ENCODE results near the gene SLC26A1. TPM values are rescaled to one million over a fixed set of nuclear protein-coding genes. Genes with fewer than 3 reads are reported as not detected.

The SLC26A1 gene
- polyA plus RNA-seq, 1 donor from 2014 or later = 0.12 TPM

DNA sequence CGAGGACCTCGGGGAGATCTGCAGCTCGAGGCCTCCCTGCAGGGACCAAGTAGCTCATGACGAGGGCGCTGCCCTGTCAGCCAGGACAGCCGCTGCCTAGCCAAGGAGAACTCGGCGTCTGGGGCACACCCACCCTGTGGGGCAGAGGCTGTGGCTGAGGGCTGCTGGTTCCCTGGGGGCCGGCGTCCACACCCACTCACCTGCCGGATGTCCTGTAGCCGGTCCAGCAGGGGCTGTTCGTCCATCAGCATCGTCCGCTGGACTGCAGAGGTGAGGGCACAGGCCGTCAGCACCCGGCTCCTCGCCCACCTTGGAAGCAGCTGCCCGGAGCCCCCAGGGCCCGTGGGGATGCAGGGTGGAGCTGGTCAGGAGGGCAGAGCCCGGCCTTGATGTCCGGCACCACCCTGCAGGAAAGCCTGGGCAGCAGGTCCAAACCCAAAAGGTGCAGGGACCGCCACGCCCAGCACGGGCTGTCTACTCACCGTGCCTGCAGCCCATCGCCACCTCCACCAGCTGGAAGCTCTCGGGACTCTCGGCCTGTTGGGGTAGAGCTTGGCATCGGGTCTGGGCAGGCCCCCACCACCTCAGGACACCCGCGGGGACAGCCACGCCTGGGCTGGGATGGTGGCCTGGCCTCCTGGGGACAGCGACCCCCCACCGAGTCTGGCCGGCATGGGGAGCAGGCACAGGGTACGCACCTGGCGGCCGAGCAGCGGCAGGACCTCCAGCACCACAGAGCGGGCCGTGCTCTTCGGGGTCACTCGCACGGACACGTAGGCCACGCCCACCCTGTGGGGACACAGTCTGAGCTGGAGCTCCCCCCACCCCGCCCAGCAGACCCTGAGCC is 26.7 kb downstream of the SLC26A1 start:
- no peak for TF ChIP-seq CTCF (IDR thresholded peaks at IDR 0.05; ENCODE audit: poor library complexity, severe bottlenecking)
- no peak for TF ChIP-seq POLR2AphosphoS5 (IDR thresholded peaks at IDR 0.05)
- no peak for TF ChIP-seq TAF1 (IDR thresholded peaks at IDR 0.05; ENCODE audit: low read depth)
- TF ChIP-seq, protein P1, sequence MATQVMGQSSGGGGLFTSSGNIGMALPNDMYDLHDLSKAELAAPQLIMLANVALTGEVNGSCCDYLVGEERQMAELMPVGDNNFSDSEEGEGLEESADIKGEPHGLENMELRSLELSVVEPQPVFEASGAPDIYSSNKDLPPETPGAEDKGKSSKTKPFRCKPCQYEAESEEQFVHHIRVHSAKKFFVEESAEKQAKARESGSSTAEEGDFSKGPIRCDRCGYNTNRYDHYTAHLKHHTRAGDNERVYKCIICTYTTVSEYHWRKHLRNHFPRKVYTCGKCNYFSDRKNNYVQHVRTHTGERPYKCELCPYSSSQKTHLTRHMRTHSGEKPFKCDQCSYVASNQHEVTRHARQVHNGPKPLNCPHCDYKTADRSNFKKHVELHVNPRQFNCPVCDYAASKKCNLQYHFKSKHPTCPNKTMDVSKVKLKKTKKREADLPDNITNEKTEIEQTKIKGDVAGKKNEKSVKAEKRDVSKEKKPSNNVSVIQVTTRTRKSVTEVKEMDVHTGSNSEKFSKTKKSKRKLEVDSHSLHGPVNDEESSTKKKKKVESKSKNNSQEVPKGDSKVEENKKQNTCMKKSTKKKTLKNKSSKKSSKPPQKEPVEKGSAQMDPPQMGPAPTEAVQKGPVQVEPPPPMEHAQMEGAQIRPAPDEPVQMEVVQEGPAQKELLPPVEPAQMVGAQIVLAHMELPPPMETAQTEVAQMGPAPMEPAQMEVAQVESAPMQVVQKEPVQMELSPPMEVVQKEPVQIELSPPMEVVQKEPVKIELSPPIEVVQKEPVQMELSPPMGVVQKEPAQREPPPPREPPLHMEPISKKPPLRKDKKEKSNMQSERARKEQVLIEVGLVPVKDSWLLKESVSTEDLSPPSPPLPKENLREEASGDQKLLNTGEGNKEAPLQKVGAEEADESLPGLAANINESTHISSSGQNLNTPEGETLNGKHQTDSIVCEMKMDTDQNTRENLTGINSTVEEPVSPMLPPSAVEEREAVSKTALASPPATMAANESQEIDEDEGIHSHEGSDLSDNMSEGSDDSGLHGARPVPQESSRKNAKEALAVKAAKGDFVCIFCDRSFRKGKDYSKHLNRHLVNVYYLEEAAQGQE (IDR thresholded peaks at IDR 0.05; ENCODE audit: borderline replicate concordance) = no peak
- no peak for TF ChIP-seq EP300 (conservative IDR thresholded peaks at IDR 0.05; ENCODE audit: poor library complexity, severe bottlenecking)
- no peak for TF ChIP-seq EZH2 (IDR thresholded peaks at IDR 0.05; ENCODE audit: borderline replicate concordance, insufficient read depth, low read length, poor library complexity, severe bottlenecking)
- no peak for TF ChIP-seq MXI1 (conservative IDR thresholded peaks at IDR 0.05; ENCODE audit: poor library complexity, severe bottlenecking)
- no peak for TF ChIP-seq RAD21 (conservative IDR thresholded peaks at IDR 0.05)

DNA sequence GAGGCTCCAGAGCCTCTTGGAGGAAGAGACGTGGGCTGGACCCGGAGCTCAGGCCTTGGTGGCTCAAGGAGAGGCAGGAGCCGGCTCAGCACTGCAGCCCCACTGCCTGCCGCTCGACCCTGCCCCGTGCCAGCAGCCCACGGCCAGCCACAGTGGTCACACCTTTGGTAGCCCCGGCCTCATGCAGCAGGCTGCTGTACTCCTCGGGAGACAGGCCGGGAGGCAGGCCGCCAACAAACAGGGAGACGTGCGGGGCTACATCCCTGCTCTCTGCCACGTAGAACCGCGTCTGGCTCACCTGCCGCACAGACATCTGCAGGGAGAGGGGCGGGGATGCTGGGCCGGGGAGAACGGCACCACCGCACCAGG is 27.5 kb downstream of the SLC26A1 start:
- Histone ChIP-seq H3K27ac (ENCODE audit: low read length) (no peak overlapping the region), H2AFZ (ENCODE audit: low read depth, low read length) (no peak overlapping the region), H3K9me3 (ENCODE audit: low read length) (no peaks in the 10 kb centered on the region), H3K36me3 (ENCODE audit: insufficient read depth, low read length) (no peaks in the 10 kb centered on the region), H3K4me3 (ENCODE audit: low read length) (no peak overlapping the region), H3K4me2 (ENCODE audit: low read length) (no peak overlapping the region), H3K9ac (ENCODE audit: low read length) (no peak overlapping the region), H3K27me3 (ENCODE audit: insufficient read depth, low read depth, low read length) (peaks cover 8% of the 10 kb centered on the region), H4K20me1 (ENCODE audit: insufficient read depth) (no peaks in the 10 kb centered on the region), H3F3A (ENCODE audit: insufficient read depth, low read length, poor library complexity, severe bottlenecking) (no peaks in the 10 kb centered on the region), H3K9me2 (ENCODE audit: insufficient read depth, low read length) (no peaks in the 10 kb centered on the region), H3K79me2 (replicated peaks; ENCODE audit: insufficient read depth, low read length) (no peaks in the 10 kb centered on the region)
- TF ChIP-seq RAD21 (conservative IDR thresholded peaks at IDR 0.05) (no peak), CTCF (IDR thresholded peaks at IDR 0.05; ENCODE audit: poor library complexity, severe bottlenecking) (no peak), EZH2 (IDR thresholded peaks at IDR 0.05; ENCODE audit: borderline replicate concordance, insufficient read depth, low read length, poor library complexity, severe bottlenecking) (no peak), POLR2AphosphoS5 (IDR thresholded peaks at IDR 0.05) (no peak), EP300 (conservative IDR thresholded peaks at IDR 0.05; ENCODE audit: poor library complexity, severe bottlenecking) (no peak), MXI1 (conservative IDR thresholded peaks at IDR 0.05; ENCODE audit: poor library complexity, severe bottlenecking) (no peak), SMC3 (conservative IDR thresholded peaks at IDR 0.05; ENCODE audit: poor library complexity) (no peak), TAF1 (IDR thresholded peaks at IDR 0.05; ENCODE audit: low read depth) (no peak)
- TF ChIP-seq, protein P1 (IDR thresholded peaks at IDR 0.05; ENCODE audit: borderline replicate concordance) = no peak

More for the DNA sequence above, 26.7 kb downstream of the SLC26A1 start:
- H3K27me3 ChIP-seq (ENCODE audit: insufficient read depth, low read depth, low read length) = peaks cover 8% of the 10 kb centered on the region
- no peak overlapping the region for H3K4me3 ChIP-seq (ENCODE audit: low read length)
- H3K9me2 ChIP-seq (ENCODE audit: insufficient read depth, low read length) = no peaks in the 10 kb centered on the region
- H3K79me2 ChIP-seq (replicated peaks; ENCODE audit: insufficient read depth, low read length) = no peaks in the 10 kb centered on the region
- no peaks in the 10 kb centered on the region for H4K20me1 ChIP-seq (ENCODE audit: insufficient read depth)
- H3K9me3 ChIP-seq (ENCODE audit: low read length) = no peaks in the 10 kb centered on the region
- H3K36me3 ChIP-seq (ENCODE audit: insufficient read depth, low read length) = no peaks in the 10 kb centered on the region
- H3K9ac ChIP-seq (ENCODE audit: low read length) = no peak overlapping the region
- no peaks in the 10 kb centered on the region for H3F3A ChIP-seq (ENCODE audit: insufficient read depth, low read length, poor library complexity, severe bottlenecking)
- no peak overlapping the region for H3K27ac ChIP-seq (ENCODE audit: low read length)
- no peak overlapping the region for H2AFZ ChIP-seq (ENCODE audit: low read depth, low read length)
- H3K4me2 ChIP-seq (ENCODE audit: low read length) = no peak overlapping the region

Data from neural cell (in vitro differentiated cells).